Right hindlimb (tissue), 1 donor: ENCODE results near the gene TTLL9.

Experiments
- DNase-seq: peaks from one replicate; pipeline ENCODE4 v3.0.0-alpha.2; 2018

TTLL9 gene

GRCh38 chr20:31951530-31952453 is 81.4 kb downstream of the TTLL9 start, which contains the start of gene PDRG1:
PDRG1 (minus strand) TSS chr20:31952046; CDS start chr20:31951961, 85 bp downstream.
- peak; percentile 96 for DNase-seq

- no peak for DNase-seq
Observed at GRCh38 chr20:31953556-31954148, 83.2 kb downstream of the TTLL9 start.

- DNase-seq, result no peak
Observed at GRCh38 chr20:31954500-31954899, 84.1 kb downstream of the TTLL9 start.

GRCh38 chr20:31956556-31957526 is 86.4 kb downstream of the TTLL9 start:
- DNase-seq, result no peak

GRCh38 chr20:31962761-31963160 is 92.3 kb downstream of the TTLL9 start:
- no peak for DNase-seq

- no peak for DNase-seq
Observed at GRCh38 chr20:31963889-31964288, 93.5 kb downstream of the TTLL9 start.

GRCh38 chr20:31966991-31967655 is 96.7 kb downstream of the TTLL9 start:
- DNase-seq, result no peak

- no peak for DNase-seq
Observed at GRCh38 chr20:31967830-31968249, 97.4 kb downstream of the TTLL9 start, which contains the start of gene XKR7. XKR7 (plus strand) TSS chr20:31968151; CDS start chr20:31968176, 25 bp downstream.

- peak; percentile 89 for DNase-seq
Observed at GRCh38 chr20:31968291-31969126, 98.1 kb downstream of the TTLL9 start.

- DNase-seq, result no peak
Observed at GRCh38 chr20:31969991-31970390, 99.6 kb downstream of the TTLL9 start.

- no peak for DNase-seq
Observed at GRCh38 chr20:31972471-31973021, 102.1 kb downstream of the TTLL9 start.

- no peak for DNase-seq
Observed at GRCh38 chr20:31974296-31974695, 103.9 kb downstream of the TTLL9 start.

GRCh38 chr20:31974951-31975487 is 104.6 kb downstream of the TTLL9 start:
- DNase-seq, result no peak

GRCh38 chr20:31975874-31976273 is 105.4 kb downstream of the TTLL9 start:
- DNase-seq, result no peak

- DNase-seq, result no peak
Observed at GRCh38 chr20:31977080-31977479, 106.6 kb downstream of the TTLL9 start.

- DNase-seq, result no peak
Observed at GRCh38 chr20:31979713-31980426, 109.4 kb downstream of the TTLL9 start.

- DNase-seq, result no peak
Observed at GRCh38 chr20:31981784-31982183, 111.3 kb downstream of the TTLL9 start.

GRCh38 chr20:31984981-31985471 is 114.6 kb downstream of the TTLL9 start:
- DNase-seq, result no peak

GRCh38 chr20:31987744-31988143 is 117.3 kb downstream of the TTLL9 start:
- DNase-seq, result no peak
